ENCODE measurements around the gene IPO9. TPM values are rescaled to one million over a fixed set of nuclear protein-coding genes. Genes with fewer than 3 reads are reported as not detected.

Gene IPO9
- total RNA-seq, 2 donors from 2014 or later, result 108 to 133 TPM

- no peak for DNase-seq
- no peak overlapping the region for H3K27ac Mint-ChIP-seq
- H3K27me3 ChIP-seq (ENCODE audit: control insufficient read depth, insufficient read depth, low read length, poor library complexity, severe bottlenecking), result no peaks in the 10 kb centered on the region
- peaks cover 65% of the 10 kb centered on the region for H3K36me3 Mint-ChIP-seq (ENCODE audit: low read depth)
- 77 to 85% methylated on average over 4 to 9 of the region's 11 CpGs for WGBS, 2 experiments (ENCODE audit: insufficient coverage in 1 of 2, insufficient read length in 1 of 2)
- H3K27me3 Mint-ChIP-seq (ENCODE audit: insufficient read depth), result no peaks in the 10 kb centered on the region
- no peak overlapping the region for H3K4me3 Mint-ChIP-seq
- H3K4me1 Mint-ChIP-seq, result no peaks in the 10 kb centered on the region
- H3K9me3 Mint-ChIP-seq, result peaks cover 6% of the 10 kb centered on the region
- peak; percentile 7 for TF ChIP-seq CTCF (conservative IDR thresholded peaks at IDR 0.05)
- H3K27ac ChIP-seq (ENCODE audit: low read depth, low read length), result no peak overlapping the region
- no peaks in the 10 kb centered on the region for H3K9me3 ChIP-seq (ENCODE audit: control insufficient read depth, low read length)
- H3K9ac ChIP-seq (ENCODE audit: extremely low read depth, low read length, poor library complexity, severe bottlenecking), result no peak overlapping the region
- H3K36me3 ChIP-seq (ENCODE audit: control insufficient read depth, insufficient read depth, low read length), result peaks cover 56% of the 10 kb centered on the region
- no peak overlapping the region for H3K4me3 ChIP-seq (ENCODE audit: low read length)
- no peaks in the 10 kb centered on the region for H3K4me1 ChIP-seq (ENCODE audit: control insufficient read depth, insufficient read depth, low read length)
Observed at GRCh38 chr1:201793306-201793925, 35.5 kb upstream of the IPO9 start.

GRCh38 chr1:201795066-201795465 lies 33.9 kb upstream of the IPO9 start:
- no peaks in the 10 kb centered on the region for H3K4me1 ChIP-seq (ENCODE audit: control insufficient read depth, insufficient read depth, low read length)
- Mint-ChIP-seq H3K27me3 (ENCODE audit: insufficient read depth) (no peaks in the 10 kb centered on the region), H3K36me3 (ENCODE audit: low read depth) (peaks cover 51% of the 10 kb centered on the region), H3K4me3 (no peak overlapping the region), H3K4me1 (no peaks in the 10 kb centered on the region), H3K27ac (no peak overlapping the region), H3K9me3 (peaks cover 6% of the 10 kb centered on the region)
- no peak for DNase-seq
- peak; percentile 72 for TF ChIP-seq CTCF (conservative IDR thresholded peaks at IDR 0.05)
- no peak overlapping the region for H3K4me3 ChIP-seq (ENCODE audit: low read length)
- no peak overlapping the region for H3K9ac ChIP-seq (ENCODE audit: extremely low read depth, low read length, poor library complexity, severe bottlenecking)
- H3K9me3 ChIP-seq (ENCODE audit: control insufficient read depth, low read length), result no peaks in the 10 kb centered on the region
- no peaks in the 10 kb centered on the region for H3K27me3 ChIP-seq (ENCODE audit: control insufficient read depth, insufficient read depth, low read length, poor library complexity, severe bottlenecking)
- no peak overlapping the region for H3K27ac ChIP-seq (ENCODE audit: low read depth, low read length)
- WGBS, 2 experiments (ENCODE audit: insufficient coverage in 1 of 2, insufficient read length in 1 of 2), result 55 to 62% methylated on average over 3 of the region's 3 CpGs
- peaks cover 50% of the 10 kb centered on the region for H3K36me3 ChIP-seq (ENCODE audit: control insufficient read depth, insufficient read depth, low read length)

- no peaks in the 10 kb centered on the region for H3K27me3 Mint-ChIP-seq (ENCODE audit: insufficient read depth)
- H3K4me3 Mint-ChIP-seq, result no peak overlapping the region
- H3K27ac Mint-ChIP-seq, result no peak overlapping the region
- Histone ChIP-seq H3K9ac (ENCODE audit: extremely low read depth, low read length, poor library complexity, severe bottlenecking) (no peak overlapping the region), H3K4me1 (ENCODE audit: control insufficient read depth, insufficient read depth, low read length) (no peaks in the 10 kb centered on the region), H3K27ac (ENCODE audit: low read depth, low read length) (no peak overlapping the region), H3K4me3 (ENCODE audit: low read length) (no peak overlapping the region), H3K36me3 (ENCODE audit: control insufficient read depth, insufficient read depth, low read length) (peaks cover 40% of the 10 kb centered on the region), H3K27me3 (ENCODE audit: control insufficient read depth, insufficient read depth, low read length, poor library complexity, severe bottlenecking) (no peaks in the 10 kb centered on the region), H3K9me3 (ENCODE audit: control insufficient read depth, low read length) (no peaks in the 10 kb centered on the region)
- no peak for DNase-seq
- peaks cover 51% of the 10 kb centered on the region for H3K36me3 Mint-ChIP-seq (ENCODE audit: low read depth)
- H3K9me3 Mint-ChIP-seq, result peaks cover 5% of the 10 kb centered on the region
- no peak for TF ChIP-seq CTCF (conservative IDR thresholded peaks at IDR 0.05)
- H3K4me1 Mint-ChIP-seq, result no peaks in the 10 kb centered on the region
Observed at GRCh38 chr1:201800246-201800645, 28.7 kb upstream of the IPO9 start.
